NOMO-1 treated with dmso at 0.1 percent for 144 hours (cell line): ENCODE data around the gene CHURC1.

Source experiments
- DNase-seq: peaks from one replicate; lab custom pipeline; 2025; ENCODE audit not compliant: unreplicated experiment; lab: John Stamatoyannopoulos, UW

CHURC1 gene

GRCh38 chr14:64983439-64984310 lies 69.4 kb downstream of the CHURC1 start:
- DNase-seq, result no peak
